Peyer's patch (tissue), 4 donors: Measurements from ENCODE around the gene SLC6A8. TPM values are rescaled to one million over a fixed set of nuclear protein-coding genes. Genes with fewer than 3 reads are reported as not detected.

Experiments
- DNase-seq, 3 donors: peaks; one replicate each; pipeline ENCODE4 v3.0.0-alpha.2; 2017 to 2019
- H3K27ac ChIP-seq, 4 donors: fragments of 200-600 bp; sonication (generic); one replicate each; pipeline ENCODE4 v1.5.1; 2016 to 2019
- H3K27me3 ChIP-seq, 2 donors: fragments of 200-600 bp; sonication (generic); one replicate each; pipeline ENCODE4 v1.5.1; 2019
- H3K36me3 ChIP-seq, 3 donors: fragments of 200-600 bp; sonication (generic); one replicate each; pipeline ENCODE4 v1.5.1; 2016 to 2019
- H3K4me1 ChIP-seq, 4 donors: fragments of 200-600 bp; sonication (generic); one replicate each; pipeline ENCODE4 v1.5.1; 2016 to 2019
- H3K4me3 ChIP-seq, 4 donors: fragments of 200-600 bp; sonication (generic); 1 replicate in 3 of 4; 2 replicates in 1 of 4; pipeline ENCODE4 v1.5.1; 2016 to 2019; ENCODE audit warnings: mild to moderate bottlenecking in 1 of 4
- H3K9me3 ChIP-seq, 4 donors: fragments of 200-600 bp; sonication (generic); one replicate each; pipeline ENCODE4 v1.5.1; 2016 to 2019; ENCODE audit warnings: mild to moderate bottlenecking in 1 of 4
- CTCF ChIP-seq, 6 experiments: fragments of 450-650 bp in 4 of 6; fragments of 200-600 bp in 2 of 6; sonication (generic) in 1 of 6; IDR thresholded peaks; one replicate each; pipeline ENCODE4 v1.5.1; 2017 to 2019; ENCODE audit warnings: antibody characterized with exemption in 6 of 6, mild to moderate bottlenecking in 3 of 6, moderate library complexity in 1 of 6
- POLR2A ChIP-seq, 2 donors: fragments of 450-650 bp; IDR thresholded peaks; one replicate each; pipeline ENCODE4 v1.5.1; 2017; ENCODE audit warnings: antibody characterized with exemption in 2 of 2, mild to moderate bottlenecking in 2 of 2, moderate library complexity in 2 of 2
- total RNA-seq, 4 donors: library from RNA; depleted of rRNA; stranded (reverse); fragments of >200 nt; gene quantifications; one replicate each; pipeline ENCODE4 v1.1.0, GENCODE V29; 2016

The SLC6A8 gene
- total RNA-seq, 4 donors from 2014 or later = 36.3 to 562 (median 146) TPM

GRCh38 chrX:153731845-153732215 is 44.1 kb downstream of the SLC6A8 start:
- Histone ChIP-seq H3K27ac (no peak overlapping the region), H3K36me3 (peaks cover 0 to 6% (median 0%) of the 10 kb centered on the region in 3 donors), H3K4me1 (peaks cover 0 to 18% (median 1%) of the 10 kb centered on the region in 4 donors), H3K27me3 (no peaks in the 10 kb centered on the region), H3K4me3 (no peak overlapping the region), H3K9me3 (no peaks in the 10 kb centered on the region)
- no peak for DNase-seq
- TF ChIP-seq POLR2A (IDR thresholded peaks at IDR 0.05) = no peak
- no peak for TF ChIP-seq CTCF (IDR thresholded peaks at IDR 0.05)

- Histone ChIP-seq H3K4me1 (peaks cover 0 to 13% (median 1%) of the 10 kb centered on the region in 4 donors), H3K36me3 (peaks cover 0 to 7% (median 0%) of the 10 kb centered on the region in 3 donors), H3K9me3 (no peaks in the 10 kb centered on the region), H3K4me3 (no peak overlapping the region), H3K27me3 (no peaks in the 10 kb centered on the region), H3K27ac (no peak overlapping the region)
- no peak for TF ChIP-seq CTCF (IDR thresholded peaks at IDR 0.05)
- TF ChIP-seq POLR2A (IDR thresholded peaks at IDR 0.05) = no peak
- DNase-seq = no peak
Observed at GRCh38 chrX:153732401-153732800, 44.7 kb downstream of the SLC6A8 start.

GRCh38 chrX:153733651-153734240 is 46.0 kb downstream of the SLC6A8 start:
- DNase-seq = no peak
- H3K4me3 ChIP-seq = no peak overlapping the region
- no peaks in the 10 kb centered on the region for H3K9me3 ChIP-seq
- H3K27me3 ChIP-seq = no peaks in the 10 kb centered on the region
- H3K4me1 ChIP-seq = no peaks in the 10 kb centered on the region
- peaks cover 0 to 7% (median 0%) of the 10 kb centered on the region in 3 donors for H3K36me3 ChIP-seq
- TF ChIP-seq POLR2A (IDR thresholded peaks at IDR 0.05) = no peak
- TF ChIP-seq CTCF (IDR thresholded peaks at IDR 0.05) = no peak
- H3K27ac ChIP-seq = no peak overlapping the region

GRCh38 chrX:153734871-153735270 is 47.1 kb downstream of the SLC6A8 start:
- no peak for DNase-seq
- Histone ChIP-seq H3K9me3 (no peaks in the 10 kb centered on the region), H3K36me3 (peaks cover 0 to 7% (median 0%) of the 10 kb centered on the region in 3 donors)

GRCh38 chrX:153735274-153735673 is 47.5 kb downstream of the SLC6A8 start:
- H3K27me3 ChIP-seq = no peaks in the 10 kb centered on the region
- TF ChIP-seq CTCF (IDR thresholded peaks at IDR 0.05) (peak in 3 of 6 experiments; percentile 9 to 13 (median 11)), POLR2A (IDR thresholded peaks at IDR 0.05) (no peak)
- H3K27ac ChIP-seq = no peak overlapping the region
- DNase-seq = no peak
- no peak overlapping the region for H3K4me3 ChIP-seq
- H3K36me3 ChIP-seq = peaks cover 0 to 7% (median 0%) of the 10 kb centered on the region in 3 donors
- no peaks in the 10 kb centered on the region for H3K9me3 ChIP-seq
- H3K4me1 ChIP-seq = peaks cover 0 to 6% (median 0%) of the 10 kb centered on the region in 4 donors

More at GRCh38 chrX:153734871-153735270, 47.1 kb downstream of the SLC6A8 start:
- TF ChIP-seq CTCF (IDR thresholded peaks at IDR 0.05) (no peak), POLR2A (IDR thresholded peaks at IDR 0.05) (no peak)
- no peaks in the 10 kb centered on the region for H3K27me3 ChIP-seq
- no peak overlapping the region for H3K4me3 ChIP-seq
- H3K27ac ChIP-seq = no peak overlapping the region
- H3K4me1 ChIP-seq = peaks cover 0 to 1% (median 0%) of the 10 kb centered on the region in 4 donors
